ENCODE measurements around the gene CRYBG2.

CRYBG2 gene

DNA sequence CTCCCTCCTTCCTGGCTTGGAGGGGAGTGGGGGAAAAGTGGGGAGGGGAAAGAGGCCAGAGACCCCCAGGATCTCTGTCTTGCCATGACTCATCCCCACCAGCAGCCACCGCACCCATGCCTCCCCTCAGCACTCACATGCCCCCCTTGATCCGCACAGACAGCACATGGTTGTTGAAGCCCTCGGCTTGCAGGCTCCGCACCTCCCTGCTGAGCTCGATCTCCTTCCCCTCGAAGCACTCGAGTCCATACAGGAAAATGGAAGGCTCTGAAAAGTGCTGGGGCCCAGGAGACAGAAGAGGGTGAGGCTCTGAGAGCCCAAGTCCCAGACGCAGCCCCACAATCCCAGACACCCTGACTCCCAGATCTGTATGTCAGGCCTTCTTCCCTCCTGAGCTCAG lies 25.3 kb downstream of the CRYBG2 start (continued):
- TF ChIP-seq, protein P1, sequence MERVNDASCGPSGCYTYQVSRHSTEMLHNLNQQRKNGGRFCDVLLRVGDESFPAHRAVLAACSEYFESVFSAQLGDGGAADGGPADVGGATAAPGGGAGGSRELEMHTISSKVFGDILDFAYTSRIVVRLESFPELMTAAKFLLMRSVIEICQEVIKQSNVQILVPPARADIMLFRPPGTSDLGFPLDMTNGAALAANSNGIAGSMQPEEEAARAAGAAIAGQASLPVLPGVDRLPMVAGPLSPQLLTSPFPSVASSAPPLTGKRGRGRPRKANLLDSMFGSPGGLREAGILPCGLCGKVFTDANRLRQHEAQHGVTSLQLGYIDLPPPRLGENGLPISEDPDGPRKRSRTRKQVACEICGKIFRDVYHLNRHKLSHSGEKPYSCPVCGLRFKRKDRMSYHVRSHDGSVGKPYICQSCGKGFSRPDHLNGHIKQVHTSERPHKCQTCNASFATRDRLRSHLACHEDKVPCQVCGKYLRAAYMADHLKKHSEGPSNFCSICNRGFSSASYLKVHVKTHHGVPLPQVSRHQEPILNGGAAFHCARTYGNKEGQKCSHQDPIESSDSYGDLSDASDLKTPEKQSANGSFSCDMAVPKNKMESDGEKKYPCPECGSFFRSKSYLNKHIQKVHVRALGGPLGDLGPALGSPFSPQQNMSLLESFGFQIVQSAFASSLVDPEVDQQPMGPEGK (CRISPR knock-in tag; IDR thresholded peaks at IDR 0.05; ENCODE audit: borderline replicate concordance): no peak
- no peak for TF ChIP-seq ZNF8 (CRISPR knock-in tag; IDR thresholded peaks at IDR 0.05)
- no peak for TF ChIP-seq RARB (CRISPR knock-in tag; IDR thresholded peaks at IDR 0.05)
- no peak for TF ChIP-seq PPARA (CRISPR knock-in tag; IDR thresholded peaks at IDR 0.05; ENCODE audit: borderline replicate concordance)
- TF ChIP-seq ESRRG (CRISPR knock-in tag; IDR thresholded peaks at IDR 0.05): no peak
- TF ChIP-seq GLIS3 (CRISPR knock-in tag; IDR thresholded peaks at IDR 0.05): no peak

DNA sequence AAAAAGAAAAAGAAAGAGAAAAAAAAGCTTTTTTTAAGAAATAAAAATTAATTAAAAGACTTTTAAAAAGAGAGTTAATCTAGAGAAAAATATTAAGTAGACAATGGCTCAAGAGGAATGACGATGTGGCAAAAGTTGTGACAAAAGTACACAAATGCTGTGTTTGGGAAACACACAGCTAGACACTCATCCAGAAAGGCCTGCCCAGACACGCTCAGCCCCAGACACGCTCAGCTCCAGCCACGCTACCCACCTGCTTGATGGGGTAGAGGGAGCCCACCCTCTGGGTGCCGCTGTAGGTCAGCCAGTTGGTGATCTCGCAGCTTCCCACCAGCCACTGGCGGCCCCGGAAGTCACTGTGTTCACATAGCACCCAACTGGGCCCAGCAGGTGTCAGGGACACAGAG lies 26.0 kb downstream of the CRYBG2 start:
- ATAC-seq: no peak
- TF ChIP-seq, protein P1 (CRISPR knock-in tag; IDR thresholded peaks at IDR 0.05; ENCODE audit: borderline replicate concordance): no peak
- TF ChIP-seq GLIS3 (CRISPR knock-in tag; IDR thresholded peaks at IDR 0.05): no peak
- no peak for TF ChIP-seq SNAI2 (CRISPR knock-in tag; IDR thresholded peaks at IDR 0.05)
- no peak for TF ChIP-seq CSDC2 (CRISPR knock-in tag; IDR thresholded peaks at IDR 0.05)
- TF ChIP-seq ZNF70 (CRISPR knock-in tag; IDR thresholded peaks at IDR 0.05): no peak
- no peak for TF ChIP-seq POU6F1 (CRISPR knock-in tag; IDR thresholded peaks at IDR 0.05; ENCODE audit: borderline replicate concordance, low read depth)
- no peak for TF ChIP-seq ZNF565 (CRISPR knock-in tag; conservative IDR thresholded peaks at IDR 0.05; ENCODE audit: low read depth)
- no peak for TF ChIP-seq ZFP30 (CRISPR knock-in tag; IDR thresholded peaks at IDR 0.05)
- TF ChIP-seq ARNTL (CRISPR knock-in tag; IDR thresholded peaks at IDR 0.05; ENCODE audit: borderline replicate concordance, low read depth): no peak

DNA sequence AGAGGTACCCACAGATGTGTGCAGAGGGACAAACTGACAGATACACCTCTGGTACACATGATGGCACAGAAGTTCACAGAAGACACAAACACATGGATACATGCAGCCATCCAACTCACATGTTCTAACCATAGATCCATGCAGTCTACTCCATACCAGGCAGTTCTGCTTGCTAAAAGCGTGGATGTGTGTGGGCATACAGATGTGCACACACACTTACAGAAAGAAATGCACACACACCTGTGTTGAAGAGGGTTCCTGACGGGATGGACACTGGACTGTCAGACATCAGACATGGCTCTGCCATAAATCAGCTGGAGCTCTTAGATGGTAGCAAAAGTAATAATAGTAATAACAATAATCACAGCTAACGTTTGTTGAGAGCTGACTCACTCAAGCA lies 29.4 kb downstream of the CRYBG2 start:
- ATAC-seq: no peak
- TF ChIP-seq, protein P2, sequence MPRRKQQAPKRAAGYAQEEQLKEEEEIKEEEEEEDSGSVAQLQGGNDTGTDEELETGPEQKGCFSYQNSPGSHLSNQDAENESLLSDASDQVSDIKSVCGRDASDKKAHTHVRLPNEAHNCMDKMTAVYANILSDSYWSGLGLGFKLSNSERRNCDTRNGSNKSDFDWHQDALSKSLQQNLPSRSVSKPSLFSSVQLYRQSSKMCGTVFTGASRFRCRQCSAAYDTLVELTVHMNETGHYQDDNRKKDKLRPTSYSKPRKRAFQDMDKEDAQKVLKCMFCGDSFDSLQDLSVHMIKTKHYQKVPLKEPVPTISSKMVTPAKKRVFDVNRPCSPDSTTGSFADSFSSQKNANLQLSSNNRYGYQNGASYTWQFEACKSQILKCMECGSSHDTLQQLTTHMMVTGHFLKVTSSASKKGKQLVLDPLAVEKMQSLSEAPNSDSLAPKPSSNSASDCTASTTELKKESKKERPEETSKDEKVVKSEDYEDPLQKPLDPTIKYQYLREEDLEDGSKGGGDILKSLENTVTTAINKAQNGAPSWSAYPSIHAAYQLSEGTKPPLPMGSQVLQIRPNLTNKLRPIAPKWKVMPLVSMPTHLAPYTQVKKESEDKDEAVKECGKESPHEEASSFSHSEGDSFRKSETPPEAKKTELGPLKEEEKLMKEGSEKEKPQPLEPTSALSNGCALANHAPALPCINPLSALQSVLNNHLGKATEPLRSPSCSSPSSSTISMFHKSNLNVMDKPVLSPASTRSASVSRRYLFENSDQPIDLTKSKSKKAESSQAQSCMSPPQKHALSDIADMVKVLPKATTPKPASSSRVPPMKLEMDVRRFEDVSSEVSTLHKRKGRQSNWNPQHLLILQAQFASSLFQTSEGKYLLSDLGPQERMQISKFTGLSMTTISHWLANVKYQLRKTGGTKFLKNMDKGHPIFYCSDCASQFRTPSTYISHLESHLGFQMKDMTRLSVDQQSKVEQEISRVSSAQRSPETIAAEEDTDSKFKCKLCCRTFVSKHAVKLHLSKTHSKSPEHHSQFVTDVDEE (CRISPR knock-in tag; IDR thresholded peaks at IDR 0.05): no peak
- TF ChIP-seq ZFP30 (CRISPR knock-in tag; IDR thresholded peaks at IDR 0.05): no peak

DNA sequence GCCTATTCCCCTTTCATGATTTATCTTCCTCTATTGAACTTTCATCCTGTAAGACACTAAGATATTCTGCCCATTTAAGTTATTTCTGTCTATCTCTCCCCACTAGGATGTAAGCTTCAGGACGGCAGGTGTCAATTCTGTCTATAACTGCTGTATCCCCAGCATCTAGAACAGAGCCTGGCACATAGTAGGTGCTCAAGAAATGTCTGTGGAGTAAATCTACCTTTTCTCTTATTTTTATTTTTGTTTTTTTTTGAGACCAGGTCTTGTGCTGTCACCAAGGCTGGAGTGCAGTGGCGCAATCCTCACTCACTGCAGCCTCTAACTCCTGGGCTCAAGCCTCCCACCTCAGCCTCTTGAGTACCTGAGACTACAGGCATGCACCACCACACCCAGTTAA lies 30.5 kb downstream of the CRYBG2 start:
- no peak for ATAC-seq
- no peak for TF ChIP-seq ZNF565 (CRISPR knock-in tag; conservative IDR thresholded peaks at IDR 0.05; ENCODE audit: low read depth)
- TF ChIP-seq CSRNP3 (CRISPR knock-in tag; IDR thresholded peaks at IDR 0.05): no peak
- no peak for TF ChIP-seq GLIS3 (CRISPR knock-in tag; IDR thresholded peaks at IDR 0.05)
- TF ChIP-seq, protein P1 (CRISPR knock-in tag; IDR thresholded peaks at IDR 0.05; ENCODE audit: borderline replicate concordance): no peak
- TF ChIP-seq, protein P2 (CRISPR knock-in tag; IDR thresholded peaks at IDR 0.05): no peak
- TF ChIP-seq PPARA (CRISPR knock-in tag; IDR thresholded peaks at IDR 0.05; ENCODE audit: borderline replicate concordance): no peak
- TF ChIP-seq ESRRG (CRISPR knock-in tag; IDR thresholded peaks at IDR 0.05): no peak
- no peak for TF ChIP-seq CSDC2 (CRISPR knock-in tag; IDR thresholded peaks at IDR 0.05)
- no peak for TF ChIP-seq ZC3H10 (CRISPR knock-in tag; IDR thresholded peaks at IDR 0.05)
- TF ChIP-seq OSR1 (CRISPR knock-in tag; IDR thresholded peaks at IDR 0.05): no peak
- no peak for TF ChIP-seq ZFP3 (CRISPR knock-in tag; IDR thresholded peaks at IDR 0.05)

All from SK-N-SH treated with all-trans-retinoic acid at 6 μM for 48 hours (cell line).